ENCODE data around the gene NAA60.
"Not testable (repeated sequence)": the region's sequence is repeated elsewhere in the genome, so short reads cannot be mapped to it uniquely, and the experiment has no call there.

NAA60 gene

DNA sequence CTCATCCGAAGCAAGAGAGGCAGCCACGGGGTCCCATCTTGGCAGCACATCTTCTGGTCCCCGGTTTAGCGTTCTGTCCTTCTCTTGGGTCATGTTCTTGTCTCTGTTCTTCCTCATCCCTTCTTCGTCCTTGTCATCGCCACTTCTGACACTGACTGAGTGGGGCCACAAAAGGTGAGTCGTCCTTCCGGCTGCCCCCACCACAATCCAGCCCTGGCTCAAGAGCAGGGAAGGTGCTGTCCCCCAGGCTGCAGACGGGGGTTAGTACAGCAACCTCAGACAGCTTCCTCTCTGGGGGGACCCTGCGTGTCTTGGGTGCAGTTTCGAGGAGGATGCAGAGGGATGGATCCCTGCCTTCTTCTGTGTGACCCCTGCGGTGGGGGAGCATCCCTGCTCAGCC lies 21.8 kb downstream of the NAA60 start:
- DNase-seq (ENCODE audit: low spot score), result no peak

DNA sequence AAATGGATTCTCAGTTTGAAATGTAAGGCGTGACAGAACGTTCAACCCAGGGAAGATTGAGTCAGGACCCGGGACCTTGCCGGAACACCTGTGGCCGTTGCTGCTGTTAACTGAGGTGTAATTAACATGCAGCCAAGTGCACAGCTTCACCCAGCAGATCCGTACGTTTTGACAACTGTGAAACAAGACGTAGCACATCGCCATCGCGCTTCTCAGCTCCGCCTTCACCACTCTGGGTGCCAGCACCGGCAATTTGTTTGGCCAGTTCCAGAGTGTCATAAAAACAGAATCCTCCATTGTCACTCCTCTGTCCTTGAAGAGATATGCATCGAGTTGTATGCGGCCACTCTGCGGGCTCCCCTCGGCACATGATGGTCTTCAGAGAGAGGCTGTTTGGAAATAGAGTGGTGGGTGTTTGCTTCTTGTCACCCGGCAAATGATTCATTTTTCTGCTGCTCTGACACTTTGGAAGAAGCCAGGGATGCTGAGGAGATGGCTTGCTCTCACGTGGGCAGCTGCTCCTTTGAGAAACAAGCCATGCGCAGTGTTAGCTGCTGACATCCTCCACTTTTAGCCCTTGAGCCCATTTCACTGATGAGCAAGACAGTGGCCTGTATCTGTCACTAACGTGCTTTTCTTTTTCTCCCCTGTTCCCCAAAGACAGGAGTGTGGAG lies 22.6 kb downstream of the NAA60 start:
- DNase-seq (ENCODE audit: low spot score), result no peak

DNA sequence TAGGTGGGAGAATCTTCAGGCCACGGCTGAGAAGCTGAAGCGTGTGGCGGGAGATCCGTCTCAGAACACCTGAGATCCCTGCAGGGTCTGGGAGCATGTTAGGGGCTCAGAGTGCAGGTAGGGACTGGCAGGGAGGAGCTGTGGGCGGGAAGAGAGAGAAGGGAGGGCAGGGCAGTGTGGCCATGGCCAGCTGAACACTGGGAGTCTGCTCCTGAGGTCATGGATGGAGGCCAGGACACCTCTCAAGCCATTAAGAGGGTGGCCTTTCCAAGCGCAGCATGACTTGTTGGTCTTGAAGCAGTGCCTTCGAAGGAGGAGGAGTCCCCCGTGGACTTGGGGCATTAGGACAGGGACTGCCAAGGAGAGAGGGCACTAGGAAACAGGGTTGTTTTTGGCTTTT lies 23.7 kb downstream of the NAA60 start:
- DNase-seq (ENCODE audit: low spot score), result no peak

DNA sequence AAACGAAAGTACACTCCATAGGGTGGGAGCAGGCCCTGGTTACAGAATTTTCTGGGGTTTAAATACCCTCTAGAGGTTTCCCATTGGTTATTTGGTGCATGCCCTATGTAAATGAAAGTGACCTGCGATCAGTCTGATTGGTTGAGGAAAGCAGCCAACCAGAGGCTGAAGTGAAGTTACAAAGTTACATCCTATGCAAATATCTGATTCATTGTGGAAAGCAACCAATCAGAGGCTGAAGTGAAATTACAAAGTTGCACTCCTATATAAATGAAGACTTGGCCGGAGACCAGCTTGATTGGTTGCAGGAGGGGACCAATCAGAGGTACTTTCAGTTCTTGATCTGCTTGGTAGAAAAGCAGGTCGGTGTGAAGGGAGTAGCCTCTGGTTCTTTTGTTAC lies 24.4 kb downstream of the NAA60 start:
- DNase-seq (ENCODE audit: low spot score), result no peak

DNA sequence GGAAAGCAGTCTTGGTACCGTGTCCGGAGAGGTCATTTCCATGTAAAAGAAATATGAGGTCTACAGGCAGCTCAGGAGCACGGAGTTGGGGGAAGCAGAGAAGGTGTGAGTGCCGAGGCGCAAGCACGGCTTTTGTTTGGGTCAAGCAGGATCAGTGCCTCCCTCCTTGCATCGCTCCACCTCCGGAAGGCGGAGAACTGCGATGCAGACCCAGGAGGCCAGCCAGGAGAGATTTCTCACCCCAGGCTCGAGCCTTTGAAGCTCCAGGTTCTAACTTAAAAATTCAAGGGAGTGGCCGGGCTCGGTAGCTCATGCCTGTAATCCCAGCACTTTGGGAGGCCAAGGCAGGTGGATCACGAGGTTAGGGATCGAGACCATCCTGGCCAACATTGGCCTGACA lies 25.0 kb downstream of the NAA60 start:
- DNase-seq (ENCODE audit: low spot score), result no peak

DNA sequence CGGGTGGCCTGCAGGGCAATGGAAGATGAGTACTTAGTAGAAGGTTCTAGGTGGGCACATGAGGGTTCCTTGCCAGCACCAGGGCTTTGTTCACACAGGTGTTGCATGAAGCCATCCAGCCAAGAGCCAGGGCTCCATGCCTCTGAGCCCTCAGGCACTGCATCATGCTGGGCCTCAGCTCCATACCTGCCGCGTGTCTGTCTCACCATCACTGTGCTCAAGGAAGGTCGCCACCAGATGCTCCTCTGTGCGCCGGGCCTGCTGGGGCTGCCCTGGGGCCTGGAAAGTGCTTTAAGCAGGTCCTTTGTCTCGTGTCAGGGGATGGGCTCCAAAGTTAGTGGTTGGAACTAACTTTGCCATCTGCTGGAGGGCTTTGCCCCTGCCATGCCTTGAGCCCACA lies 26.3 kb downstream of the NAA60 start:
- no peak for DNase-seq (ENCODE audit: low spot score)

DNA sequence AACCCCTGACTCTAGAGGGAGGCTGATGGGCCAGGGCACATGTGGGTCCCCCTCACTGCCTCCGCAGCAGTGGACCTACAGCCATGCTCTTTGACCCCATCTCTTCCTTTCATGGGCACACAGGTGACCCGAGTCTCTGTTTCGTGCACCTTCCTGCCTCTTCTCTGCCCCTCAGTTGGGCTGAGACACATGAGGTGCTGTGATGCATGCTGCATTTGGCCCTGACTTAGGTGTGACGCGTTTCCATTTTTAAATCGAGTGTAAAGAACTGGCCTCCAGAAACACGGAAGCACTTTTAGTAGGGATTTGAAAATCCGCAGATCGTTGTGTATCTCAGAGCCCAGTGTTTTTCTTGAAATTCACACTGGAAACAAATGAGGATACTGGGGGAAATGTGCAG lies 27.2 kb downstream of the NAA60 start:
- no peak for DNase-seq (ENCODE audit: low spot score)

DNA sequence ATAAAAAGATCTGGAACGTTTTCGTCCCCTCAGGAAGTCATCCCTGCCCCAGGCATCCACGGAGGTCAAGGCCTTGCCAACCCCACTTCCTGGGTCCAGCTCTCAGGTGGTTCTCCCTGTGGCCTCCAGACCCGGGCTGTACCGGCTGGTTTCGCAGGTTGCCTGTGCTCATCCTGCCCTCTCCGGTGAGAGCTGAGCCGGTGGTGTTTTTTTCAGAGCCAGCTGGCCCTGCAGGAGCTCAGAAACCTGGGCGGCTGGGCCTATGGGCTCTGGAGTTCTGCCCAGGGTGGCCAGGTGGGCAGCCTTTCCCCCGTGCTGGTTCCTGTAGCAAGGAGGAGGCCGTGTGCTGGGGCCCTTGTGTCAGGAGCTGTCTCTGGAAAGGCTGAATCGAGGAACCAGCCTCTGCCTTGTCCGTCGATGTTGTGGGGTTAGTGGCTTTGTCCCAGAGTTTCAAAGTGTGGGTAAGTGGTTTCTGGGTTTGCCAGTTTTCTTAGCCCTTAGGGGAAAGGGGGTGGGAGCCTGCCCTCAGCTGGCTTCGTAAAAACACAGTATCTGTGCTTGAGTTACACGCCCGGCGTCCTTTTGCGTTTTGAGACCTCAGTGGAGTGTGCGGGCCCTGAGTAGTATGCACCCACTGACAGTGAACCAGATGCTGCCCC lies 28.2 kb downstream of the NAA60 start:
- DNase-seq (ENCODE audit: low spot score), result no peak

DNA sequence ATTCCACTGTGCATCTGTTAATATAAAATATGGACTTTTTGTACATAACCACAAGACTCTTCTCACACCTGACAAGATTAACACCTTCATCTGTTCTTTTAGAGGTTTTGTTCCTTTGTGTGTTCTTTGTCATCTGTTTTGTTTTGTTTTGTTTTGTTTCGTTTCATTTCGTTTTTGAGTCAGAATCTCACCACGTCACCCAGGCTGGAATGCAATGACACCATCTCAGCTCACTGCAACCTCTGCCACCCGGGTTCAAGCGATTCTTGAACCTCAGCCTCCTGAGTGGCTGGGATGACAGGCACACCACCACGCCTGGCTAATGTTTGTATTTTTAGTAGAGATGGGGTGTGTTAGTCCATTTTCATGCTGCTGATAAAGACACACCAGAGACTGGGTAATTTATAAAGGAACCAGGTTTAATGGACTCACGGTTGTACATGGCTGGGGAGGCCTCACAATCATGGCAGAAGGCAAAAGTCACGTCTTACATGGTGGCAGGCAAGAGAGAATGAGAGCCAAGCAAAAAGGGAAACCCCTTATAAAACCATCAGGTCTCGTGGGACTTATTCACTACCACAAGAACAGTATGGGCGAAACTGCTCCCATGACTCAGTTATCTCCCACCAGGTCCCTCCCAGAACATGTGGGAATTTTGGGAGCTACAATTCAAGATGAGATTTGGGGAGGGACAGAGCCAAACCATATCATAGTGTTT lies 29.6 kb downstream of the NAA60 start:
- no peak for DNase-seq (ENCODE audit: low spot score)

DNA sequence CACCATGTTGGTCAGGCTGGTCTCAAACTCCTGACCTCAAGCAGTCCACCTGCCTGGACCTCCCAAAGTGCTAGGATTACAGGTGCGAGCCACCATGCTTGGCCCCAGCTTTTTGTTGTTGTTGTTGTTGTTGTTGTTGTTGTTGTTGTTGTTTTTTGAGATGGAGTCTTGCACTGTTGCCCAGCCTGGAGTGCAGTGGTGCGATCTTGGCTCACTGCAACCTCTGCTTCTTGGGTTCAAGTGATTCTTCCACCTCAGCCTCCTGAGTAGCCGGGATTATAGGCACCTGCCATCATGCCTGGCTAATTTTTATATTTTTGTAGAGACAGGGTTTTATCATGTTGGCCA lies 30.1 kb downstream of the NAA60 start:
- not testable (repeated sequence) for DNase-seq (ENCODE audit: low spot score)

DNA sequence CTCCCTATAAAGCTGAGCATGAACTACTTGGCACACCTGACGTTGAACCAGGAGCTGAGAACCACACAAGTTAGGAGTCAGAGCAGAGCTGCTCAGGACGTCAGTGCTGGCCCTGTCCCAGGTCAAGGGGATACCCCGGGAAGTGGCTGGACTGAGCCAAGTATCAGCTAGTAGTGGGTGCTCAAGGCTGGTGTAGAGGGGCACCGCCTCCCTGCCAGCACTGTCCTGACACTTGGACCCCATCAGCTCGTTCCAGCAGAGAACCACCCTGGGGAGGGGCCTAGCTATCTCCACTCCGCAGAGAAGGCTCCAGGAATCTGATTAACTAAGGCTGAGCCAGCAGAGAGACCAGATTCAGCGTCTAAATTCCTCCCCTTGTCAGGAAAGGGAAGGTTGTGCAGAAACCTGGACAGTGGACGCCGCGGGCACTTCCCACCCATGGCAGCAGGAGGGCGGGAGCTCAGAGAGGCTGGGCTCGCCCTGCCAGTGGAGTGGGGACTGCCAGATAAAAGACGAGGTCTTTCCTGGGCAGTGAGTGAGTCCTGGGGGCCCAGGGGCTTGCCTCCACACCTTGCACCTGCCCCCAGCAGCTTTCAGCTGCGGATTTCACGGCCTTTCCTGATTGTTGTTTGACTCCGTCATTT lies 30.8 kb downstream of the NAA60 start:
- DNase-seq (ENCODE audit: low spot score), result no peak

DNA sequence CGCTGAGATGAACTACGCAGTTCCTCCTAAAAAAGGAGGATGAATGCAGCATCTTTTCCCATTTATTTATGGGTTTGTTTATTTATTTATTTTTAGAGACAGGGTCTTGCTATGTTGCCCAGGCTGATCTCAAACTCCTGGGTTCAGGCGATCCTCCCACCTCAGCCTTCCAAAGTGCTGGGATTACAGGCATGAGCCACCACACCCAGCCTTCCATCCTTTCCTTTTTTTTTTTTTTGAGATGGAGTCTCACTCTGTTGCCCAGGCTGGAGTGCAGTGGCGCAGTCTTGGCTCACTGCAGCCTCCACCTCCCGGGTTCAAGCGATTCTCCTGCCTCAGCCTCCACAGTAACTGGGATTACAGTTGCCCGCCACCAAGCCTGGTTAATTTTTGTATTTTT lies 31.4 kb downstream of the NAA60 start:
- not testable (repeated sequence) for DNase-seq (ENCODE audit: low spot score)

DNA sequence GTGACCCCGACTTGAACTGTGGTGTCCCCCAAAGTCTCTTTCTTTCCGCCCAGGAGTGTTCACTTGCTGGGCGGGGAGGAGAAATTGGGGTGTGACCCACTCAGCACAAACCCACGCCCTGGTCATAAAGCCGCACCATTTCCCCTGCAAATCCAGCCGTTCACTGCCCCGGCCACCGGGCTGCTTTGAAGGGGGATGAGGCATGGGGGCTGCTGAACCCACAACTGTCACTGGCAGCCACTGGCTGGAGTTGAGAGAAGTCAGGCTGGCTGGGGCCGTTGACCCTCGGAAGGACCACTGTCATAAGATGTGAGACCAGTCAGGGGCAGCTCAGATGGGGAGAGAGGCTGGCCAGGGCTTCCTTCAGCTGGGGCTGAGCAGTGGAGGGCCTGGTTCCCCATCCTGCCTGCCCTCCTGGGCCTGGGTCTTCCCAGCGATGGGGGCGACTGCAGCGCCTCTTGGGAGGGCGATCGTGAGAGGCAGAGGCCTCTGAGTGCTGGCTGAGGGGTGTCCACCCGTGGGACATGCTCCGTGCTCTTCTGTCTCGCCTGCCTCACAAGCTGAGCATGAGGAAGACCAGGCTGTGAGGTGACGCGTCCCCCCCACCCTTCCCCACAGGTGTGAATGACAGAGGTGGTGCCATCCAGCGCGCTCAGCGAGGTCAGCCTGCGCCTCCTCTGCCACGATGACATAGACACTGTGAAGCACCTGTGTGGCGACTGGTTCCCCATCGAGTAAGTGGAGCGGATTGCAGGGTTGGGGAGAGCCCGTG lies 32.3 kb downstream of the NAA60 start:
- no peak for DNase-seq (ENCODE audit: low spot score)

DNA sequence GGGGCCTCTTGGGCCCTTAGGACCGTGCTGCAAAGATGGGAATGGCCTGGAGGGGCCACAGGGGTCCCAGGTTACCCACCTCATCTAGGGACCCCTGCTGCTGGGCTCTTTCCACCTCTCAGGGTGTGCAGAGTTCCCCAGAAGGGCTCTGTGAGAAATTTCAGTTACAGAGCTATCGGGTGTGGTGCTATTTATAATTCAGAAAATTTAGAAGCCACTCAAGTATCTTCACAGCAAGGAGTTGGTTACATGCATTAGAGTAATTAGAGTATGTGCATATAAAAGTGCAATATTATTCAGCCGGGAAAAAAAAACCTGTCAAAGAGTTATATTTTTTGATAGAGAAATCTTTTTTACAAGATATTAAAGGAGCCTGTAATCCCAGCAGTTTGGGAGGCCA lies 32.9 kb downstream of the NAA60 start:
- no peak for DNase-seq (ENCODE audit: low spot score)

DNA sequence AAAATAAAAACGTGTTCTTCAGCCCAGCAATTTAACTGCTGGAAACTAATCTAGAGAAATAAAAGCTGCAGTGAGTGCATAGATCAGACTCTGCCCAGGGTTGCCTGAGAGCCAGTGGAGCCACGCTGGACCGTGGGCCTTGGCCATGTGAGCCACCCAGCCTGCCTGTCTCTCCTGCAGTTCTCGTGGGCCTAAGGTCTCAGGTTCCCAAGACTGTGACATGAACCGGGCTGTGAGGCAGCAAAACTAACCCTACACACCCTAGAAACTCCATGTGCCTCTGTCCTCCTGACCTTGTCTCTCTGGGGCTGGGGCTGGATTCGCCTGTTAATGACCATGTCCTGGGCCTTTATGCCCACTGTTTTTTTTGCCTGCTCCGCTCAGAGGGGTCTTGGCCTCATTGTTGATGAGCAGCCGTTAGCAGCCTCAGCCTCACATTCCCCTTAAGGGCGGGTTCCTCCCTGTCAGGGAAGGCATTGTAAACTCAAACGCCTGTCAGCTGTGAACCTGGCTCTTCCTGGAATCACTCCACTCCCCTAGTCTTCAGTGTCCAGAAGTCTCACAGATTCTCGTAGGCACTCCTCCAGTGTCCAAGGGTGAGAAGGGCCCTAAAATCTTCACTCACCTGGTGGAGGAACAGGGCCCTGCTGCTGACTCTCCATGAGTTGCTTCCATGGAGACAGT lies 34.9 kb downstream of the NAA60 start:
- DNase-seq (ENCODE audit: low spot score), result no peak

DNA sequence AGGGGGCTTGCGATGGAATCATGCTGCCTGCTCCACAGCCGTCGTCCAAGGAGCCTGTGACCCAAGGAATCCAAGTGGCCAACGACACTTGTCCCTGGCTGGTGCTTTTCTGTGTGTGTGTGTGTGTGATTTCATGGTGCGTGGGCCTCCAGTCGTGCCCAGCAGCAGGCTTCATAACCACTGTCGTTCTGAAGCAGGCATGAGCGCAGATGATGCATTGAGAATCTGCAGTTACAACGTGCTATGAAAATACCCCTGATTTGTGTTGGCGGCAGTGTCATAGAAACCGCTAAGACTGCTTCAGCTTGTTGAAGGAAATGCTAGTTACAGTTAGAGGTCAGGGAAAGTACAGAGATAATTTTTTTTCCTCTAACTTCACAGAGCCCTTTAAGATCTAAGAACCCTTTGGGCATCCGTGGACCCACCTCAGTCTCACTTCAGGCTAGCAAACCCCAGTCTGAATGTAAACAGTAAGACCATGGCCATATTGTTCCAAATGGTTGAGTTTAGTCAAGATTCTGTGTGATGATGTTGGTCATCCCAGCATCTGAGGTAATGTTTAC lies 36.3 kb downstream of the NAA60 start:
- no peak for DNase-seq (ENCODE audit: low spot score)

DNA sequence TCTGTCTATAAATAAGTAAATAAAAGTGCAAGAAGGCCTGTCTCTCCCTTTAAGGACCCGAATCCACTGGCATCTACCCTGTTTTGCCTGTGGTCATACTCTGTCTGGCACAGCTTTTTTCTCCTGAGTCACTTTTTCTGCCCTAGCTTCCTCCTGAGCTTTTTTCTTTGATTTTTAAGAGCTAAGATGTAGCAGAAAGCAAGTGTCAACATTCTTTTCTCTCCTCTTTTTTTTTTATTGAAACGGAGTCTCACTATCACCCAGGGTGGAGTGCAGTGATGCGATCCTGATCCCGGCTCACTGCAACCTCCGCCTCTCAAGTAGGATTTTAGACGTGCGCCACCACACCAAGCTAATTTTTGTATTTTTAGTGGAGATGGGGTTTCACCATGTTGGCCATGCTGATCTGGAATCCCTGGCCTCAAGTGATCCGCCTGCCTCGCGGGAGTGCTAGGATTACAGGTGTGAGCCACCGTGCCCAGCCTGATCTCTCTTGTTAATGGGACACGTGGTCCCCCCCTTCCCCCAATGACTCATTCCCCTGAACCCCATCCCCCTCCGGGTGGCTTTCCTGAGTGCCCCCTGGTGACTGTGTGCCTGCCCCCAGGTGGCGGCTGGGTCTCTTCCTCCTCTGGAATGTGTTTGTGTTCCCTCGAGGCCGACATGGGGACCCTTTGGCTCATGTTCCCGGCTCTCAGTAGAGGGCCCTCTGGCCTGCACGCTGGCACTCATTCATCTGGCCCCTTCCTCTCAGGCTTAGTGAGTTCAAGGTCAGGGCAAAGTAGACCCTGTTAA lies 37.6 kb downstream of the NAA60 start:
- DNase-seq (ENCODE audit: low spot score), result no peak

DNA sequence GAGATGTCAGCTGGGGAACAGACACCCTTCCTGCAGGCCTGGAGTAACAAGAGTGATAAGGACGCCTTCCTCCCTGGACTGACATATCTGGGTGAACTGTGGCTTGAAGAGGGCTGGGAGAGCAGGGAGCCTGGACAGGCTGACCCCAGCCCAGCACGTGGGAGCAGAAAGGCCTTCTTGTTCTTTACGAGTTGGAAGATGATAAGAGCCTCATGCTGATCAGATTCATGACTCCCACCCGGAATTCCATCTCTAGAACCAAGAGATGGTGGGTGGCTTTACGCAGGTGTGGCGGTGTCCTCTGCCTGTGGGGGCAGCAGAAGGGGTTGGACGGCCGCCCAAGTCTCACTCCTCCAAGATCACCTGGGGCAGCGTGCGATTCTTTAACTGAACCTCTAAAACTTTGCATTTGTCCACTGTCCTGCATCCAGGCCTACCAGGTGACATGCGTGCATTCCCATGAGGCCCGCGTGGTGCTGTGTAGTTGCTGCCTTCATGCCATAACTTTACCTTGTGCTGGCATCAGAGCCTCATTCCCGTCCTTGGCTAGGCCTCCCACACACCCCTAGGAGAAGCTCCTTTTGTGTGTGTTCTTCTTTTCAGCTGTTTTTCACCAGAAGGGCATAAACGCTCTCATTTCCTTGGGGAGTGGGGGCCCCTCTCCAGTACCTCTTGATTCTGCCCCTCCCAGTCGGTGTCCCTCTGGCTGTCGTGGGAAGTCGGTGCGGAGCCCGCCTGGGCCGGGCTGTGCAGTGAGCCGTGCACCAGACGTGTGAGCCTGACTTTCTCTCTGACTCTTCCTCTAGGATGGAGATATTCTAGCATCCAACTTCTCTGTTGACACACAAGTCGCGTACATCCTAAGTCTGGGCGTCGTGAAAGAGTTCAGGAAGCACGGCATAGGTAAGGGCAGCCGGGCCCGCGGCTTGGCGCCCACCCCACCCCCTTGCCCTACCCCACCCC lies 38.5 kb downstream of the NAA60 start:
- no peak for DNase-seq (ENCODE audit: low spot score)

DNA sequence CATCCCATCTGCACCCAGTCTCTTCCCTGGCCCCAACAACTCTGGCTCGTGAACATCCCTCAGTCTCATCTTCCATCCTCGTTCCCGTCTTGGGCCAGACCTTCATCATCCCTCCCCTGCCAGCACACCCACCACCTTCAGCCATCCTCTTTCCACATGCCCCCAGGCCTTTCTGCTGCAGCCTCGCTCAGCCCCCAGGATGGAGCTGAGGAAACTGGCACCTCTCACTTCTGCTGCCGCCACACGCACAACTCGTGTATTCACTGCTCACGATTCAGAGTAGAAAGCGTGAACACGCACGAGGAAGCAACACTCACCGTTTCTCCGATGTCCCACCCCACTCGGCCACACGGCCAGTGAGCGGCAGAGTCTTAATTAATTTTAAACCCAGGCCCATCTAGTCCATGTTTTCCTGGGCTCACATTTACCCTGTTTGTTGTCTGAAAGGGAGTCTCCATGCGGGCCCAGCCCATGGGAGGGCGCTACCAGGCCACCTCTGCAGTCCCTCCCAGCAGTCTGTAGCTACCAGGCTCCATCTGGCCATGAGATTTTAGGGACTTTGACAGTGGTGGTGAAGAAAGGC lies 39.3 kb downstream of the NAA60 start:
- no peak for DNase-seq (ENCODE audit: low spot score)
